ENCODE measurements around the gene CNTN2. TPM values are rescaled to one million over a fixed set of nuclear protein-coding genes. Genes with fewer than 3 reads are reported as not detected.

The CNTN2 gene
- polyA plus RNA-seq, 1 donor (not counting 4 experiments of a cell fraction or from before 2014, with no cell fraction given): not detected

GRCh38 chr1:205018381-205018780 is 24.6 kb upstream of the CNTN2 start:
- no peak overlapping the region for H3K9ac ChIP-seq (ENCODE audit: control insufficient read depth, extremely low read depth, insufficient read depth, low read length)
- no peaks in the 10 kb centered on the region for H3K79me2 ChIP-seq (ENCODE audit: control insufficient read depth, insufficient read depth, low read length)
- TF ChIP-seq CTCF (optimal IDR thresholded peaks at IDR 0.05 in 1 of 3, IDR thresholded peaks at IDR 0.05 in 1 of 3, conservative IDR thresholded peaks at IDR 0.05 in 1 of 3; ENCODE audit: extremely low read depth in 1 of 3, insufficient read depth in 2 of 3, low read length in 3 of 3): no peak
- no peak for TF ChIP-seq EZH2 (IDR thresholded peaks at IDR 0.05; ENCODE audit: low read length)
- peaks cover 5% of the 10 kb centered on the region for H3K4me1 ChIP-seq (ENCODE audit: control insufficient read depth, extremely low read depth, insufficient read depth, low read length)
- no peak overlapping the region for H2AFZ ChIP-seq (ENCODE audit: control insufficient read depth, low read length)
- no peaks in the 10 kb centered on the region for H3K9me1 ChIP-seq (ENCODE audit: control insufficient read depth, extremely low read depth, insufficient read depth, low read length)
- no peaks in the 10 kb centered on the region for H4K20me1 ChIP-seq (ENCODE audit: control insufficient read depth, extremely low read depth, insufficient read depth, low read length)
- dilution Hi-C loops (cut with MboI; ENCODE audit: extremely low pct_ligation_motif_present, low sequenced_read_pairs): no loop called here
- no peak overlapping the region for H3K4me3 ChIP-seq (ENCODE audit: control insufficient read depth in 2 of 3, extremely low read depth in 1 of 3, insufficient read depth in 2 of 3, low read depth in 1 of 3, low read length in 3 of 3)
- FAIRE-seq (no peak), DNase-seq (ENCODE audit: low read depth, low spot score) (no peak)
- H3K4me2 ChIP-seq (ENCODE audit: control insufficient read depth, extremely low read depth, insufficient read depth, low read depth, low read length): no peak overlapping the region
- peaks cover 25% of the 10 kb centered on the region for H3K27me3 ChIP-seq (ENCODE audit: control insufficient read depth, extremely low read depth, insufficient read depth, low read length)
- no peaks in the 10 kb centered on the region for H3K9me3 ChIP-seq (ENCODE audit: control insufficient read depth, low read depth, low read length)
- H3K27ac ChIP-seq (ENCODE audit: control insufficient read depth, insufficient read depth, low read length): no peak overlapping the region
- no peaks in the 10 kb centered on the region for H3K36me3 ChIP-seq (ENCODE audit: control insufficient read depth in 2 of 2, extremely low read depth in 1 of 2, insufficient read depth in 2 of 2, low read length in 2 of 2)

GRCh38 chr1:205020466-205020865 is 22.5 kb upstream of the CNTN2 start:
- Histone ChIP-seq H3K9ac (ENCODE audit: control insufficient read depth, extremely low read depth, insufficient read depth, low read length) (no peak overlapping the region), H3K27ac (ENCODE audit: control insufficient read depth, insufficient read depth, low read length) (no peak overlapping the region), H2AFZ (ENCODE audit: control insufficient read depth, low read length) (no peak overlapping the region), H3K9me1 (ENCODE audit: control insufficient read depth, extremely low read depth, insufficient read depth, low read length) (no peaks in the 10 kb centered on the region), H3K36me3 (ENCODE audit: control insufficient read depth in 2 of 2, extremely low read depth in 1 of 2, insufficient read depth in 2 of 2, low read length in 2 of 2) (no peaks in the 10 kb centered on the region), H3K4me3 (ENCODE audit: control insufficient read depth in 2 of 3, extremely low read depth in 1 of 3, insufficient read depth in 2 of 3, low read depth in 1 of 3, low read length in 3 of 3) (no peak overlapping the region), H3K4me2 (ENCODE audit: control insufficient read depth, extremely low read depth, insufficient read depth, low read depth, low read length) (no peak overlapping the region), H3K79me2 (ENCODE audit: control insufficient read depth, insufficient read depth, low read length) (no peaks in the 10 kb centered on the region), H4K20me1 (ENCODE audit: control insufficient read depth, extremely low read depth, insufficient read depth, low read length) (no peaks in the 10 kb centered on the region), H3K4me1 (ENCODE audit: control insufficient read depth, extremely low read depth, insufficient read depth, low read length) (no peaks in the 10 kb centered on the region), H3K27me3 (ENCODE audit: control insufficient read depth, extremely low read depth, insufficient read depth, low read length) (peaks cover 14% of the 10 kb centered on the region), H3K9me3 (ENCODE audit: control insufficient read depth, low read depth, low read length) (no peaks in the 10 kb centered on the region)
- dilution Hi-C loops (cut with MboI; ENCODE audit: extremely low pct_ligation_motif_present, low sequenced_read_pairs): no loop called here
- FAIRE-seq (no peak), DNase-seq (ENCODE audit: low read depth, low spot score) (no peak)
- no peak for TF ChIP-seq EZH2 (IDR thresholded peaks at IDR 0.05; ENCODE audit: low read length)
- no peak for TF ChIP-seq CTCF (optimal IDR thresholded peaks at IDR 0.05 in 1 of 3, IDR thresholded peaks at IDR 0.05 in 1 of 3, conservative IDR thresholded peaks at IDR 0.05 in 1 of 3; ENCODE audit: extremely low read depth in 1 of 3, insufficient read depth in 2 of 3, low read length in 3 of 3)
